ENCODE measurements around the gene CFAP99. TPM values are rescaled to one million over a fixed set of nuclear protein-coding genes. Genes with fewer than 3 reads are reported as not detected.

CFAP99 gene
- total RNA-seq, 1 experiment from 2014 or later = 0.16 TPM

DNA sequence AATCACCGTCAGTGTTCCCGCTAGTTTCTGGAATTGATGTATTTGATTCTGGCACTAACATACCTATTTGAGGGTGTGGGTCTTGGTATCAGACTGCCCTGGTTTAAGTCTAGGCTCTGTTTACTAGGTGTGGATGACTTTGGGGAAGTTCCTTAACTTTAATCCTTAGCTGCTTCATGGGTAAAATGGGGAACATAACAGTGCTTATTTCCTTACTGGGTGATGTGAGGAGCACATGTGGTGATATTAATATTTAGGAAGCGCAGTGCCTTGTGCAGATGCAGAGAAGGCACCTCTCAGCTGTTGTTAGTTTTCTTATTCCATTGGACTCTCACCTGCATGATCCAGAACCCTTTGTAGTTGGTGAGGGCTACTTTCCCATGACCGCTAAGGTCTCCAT is 67.2 kb downstream of the CFAP99 start:
- intact Hi-C loops (cut with micrococcal nuclease) = no loop called here
- DNase-seq (ENCODE audit: unreplicated experiment) = no peak
- peaks cover 46% of the 10 kb centered on the region for H3K4me1 Mint-ChIP-seq (ENCODE audit: insufficient read depth, unreplicated experiment)
- H3K27ac Mint-ChIP-seq (ENCODE audit: low read depth, unreplicated experiment) = peak overlapping the region; percentile 22
- ChIA-PET POLR2A (interaction anchor here (1.2 to 2.5 kb wide), 3 partner anchors 10 to 18 kb away, joined by 5 to 12 read pairs (median 11); partner anchors contain the start of gene RNF4), CTCF (no interaction called here)
- no TSS peak for BruUV-seq (replicated peaks)
- H3K9me3 Mint-ChIP-seq (ENCODE audit: unreplicated experiment) = no peaks in the 10 kb centered on the region
- H3K36me3 Mint-ChIP-seq (ENCODE audit: insufficient read depth, unreplicated experiment) = peaks cover 14% of the 10 kb centered on the region
- H3K4me3 Mint-ChIP-seq (ENCODE audit: unreplicated experiment) = no peak overlapping the region
- H3K27me3 Mint-ChIP-seq (ENCODE audit: insufficient read depth, unreplicated experiment) = no peaks in the 10 kb centered on the region
- TF ChIP-seq, protein P1, sequence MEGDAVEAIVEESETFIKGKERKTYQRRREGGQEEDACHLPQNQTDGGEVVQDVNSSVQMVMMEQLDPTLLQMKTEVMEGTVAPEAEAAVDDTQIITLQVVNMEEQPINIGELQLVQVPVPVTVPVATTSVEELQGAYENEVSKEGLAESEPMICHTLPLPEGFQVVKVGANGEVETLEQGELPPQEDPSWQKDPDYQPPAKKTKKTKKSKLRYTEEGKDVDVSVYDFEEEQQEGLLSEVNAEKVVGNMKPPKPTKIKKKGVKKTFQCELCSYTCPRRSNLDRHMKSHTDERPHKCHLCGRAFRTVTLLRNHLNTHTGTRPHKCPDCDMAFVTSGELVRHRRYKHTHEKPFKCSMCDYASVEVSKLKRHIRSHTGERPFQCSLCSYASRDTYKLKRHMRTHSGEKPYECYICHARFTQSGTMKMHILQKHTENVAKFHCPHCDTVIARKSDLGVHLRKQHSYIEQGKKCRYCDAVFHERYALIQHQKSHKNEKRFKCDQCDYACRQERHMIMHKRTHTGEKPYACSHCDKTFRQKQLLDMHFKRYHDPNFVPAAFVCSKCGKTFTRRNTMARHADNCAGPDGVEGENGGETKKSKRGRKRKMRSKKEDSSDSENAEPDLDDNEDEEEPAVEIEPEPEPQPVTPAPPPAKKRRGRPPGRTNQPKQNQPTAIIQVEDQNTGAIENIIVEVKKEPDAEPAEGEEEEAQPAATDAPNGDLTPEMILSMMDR (IDR thresholded peaks at IDR 0.05; ENCODE audit: unreplicated experiment) = no peak

DNA sequence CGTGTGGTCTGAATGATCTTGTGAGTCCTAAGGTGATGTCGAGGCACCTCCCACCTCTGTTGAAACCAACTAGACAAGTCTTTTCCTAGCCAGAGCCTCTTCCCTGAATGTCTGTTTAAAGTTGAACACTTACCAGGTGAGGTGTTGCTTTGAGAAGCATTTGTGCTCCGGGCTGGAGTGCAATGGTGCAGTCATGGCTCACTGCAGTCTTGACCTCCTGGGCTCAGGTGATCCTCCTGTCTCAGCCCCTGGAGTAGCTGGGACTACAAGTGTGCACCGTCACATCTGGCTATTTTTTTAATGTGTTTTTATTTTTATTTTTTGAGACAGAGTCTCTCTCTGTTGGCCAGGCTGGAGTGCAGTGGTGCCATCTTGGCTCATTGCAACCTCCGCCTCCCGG is 68.2 kb downstream of the CFAP99 start:
- Mint-ChIP-seq H3K4me1 (ENCODE audit: insufficient read depth, unreplicated experiment) (peaks cover 39% of the 10 kb centered on the region), H3K27me3 (ENCODE audit: insufficient read depth, unreplicated experiment) (no peaks in the 10 kb centered on the region), H3K36me3 (ENCODE audit: insufficient read depth, unreplicated experiment) (peaks cover 24% of the 10 kb centered on the region), H3K27ac (ENCODE audit: low read depth, unreplicated experiment) (no peak overlapping the region), H3K9me3 (ENCODE audit: unreplicated experiment) (no peaks in the 10 kb centered on the region), H3K4me3 (ENCODE audit: unreplicated experiment) (no peak overlapping the region)
- CTCF ChIA-PET = interaction anchor here (1.0 kb wide), 1 partner anchor 16 kb away, joined by 3 read pairs; no protein-coding TSS in a partner anchor
- no TSS peak for BruUV-seq (replicated peaks)
- POLR2A ChIA-PET = interaction anchor here (1.4 to 2.5 kb wide), 4 partner anchors 9 to 49 kb away, joined by 4 to 12 read pairs (median 8); partner anchors contain the start of genes FAM193A and RNF4
- intact Hi-C loops (cut with micrococcal nuclease) = no loop called here
- no peak for DNase-seq (ENCODE audit: unreplicated experiment)
- TF ChIP-seq, protein P1 (IDR thresholded peaks at IDR 0.05; ENCODE audit: unreplicated experiment) = no peak

DNA sequence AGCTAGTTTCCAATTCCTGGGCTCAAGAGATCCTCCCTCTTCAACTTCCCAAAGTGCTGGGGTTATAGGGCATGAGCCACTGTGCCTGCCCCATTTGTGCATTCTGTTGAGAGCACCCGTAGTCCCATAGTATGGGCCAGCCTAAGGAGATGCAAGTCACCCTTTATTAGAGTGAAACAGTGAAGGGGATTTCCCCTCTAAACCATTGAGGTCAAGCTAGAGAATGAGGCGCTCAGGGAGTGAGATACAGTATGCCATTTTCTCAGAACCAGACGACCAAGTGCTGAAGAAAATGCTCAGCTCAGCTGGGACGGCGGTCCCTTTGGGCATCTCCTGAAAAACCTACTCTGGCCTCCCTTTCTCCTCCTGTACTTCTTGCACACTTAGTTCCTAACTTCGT is 68.9 kb downstream of the CFAP99 start:
- Mint-ChIP-seq H3K27me3 (ENCODE audit: insufficient read depth, unreplicated experiment) (no peaks in the 10 kb centered on the region), H3K4me3 (ENCODE audit: unreplicated experiment) (no peak overlapping the region), H3K4me1 (ENCODE audit: insufficient read depth, unreplicated experiment) (peaks cover 39% of the 10 kb centered on the region), H3K9me3 (ENCODE audit: unreplicated experiment) (no peaks in the 10 kb centered on the region), H3K36me3 (ENCODE audit: insufficient read depth, unreplicated experiment) (peaks cover 30% of the 10 kb centered on the region), H3K27ac (ENCODE audit: low read depth, unreplicated experiment) (no peak overlapping the region)
- ChIA-PET CTCF (interaction anchor here (1.0 to 1.1 kb wide), 2 partner anchors 11 to 15 kb away, joined by 3 to 4 read pairs; no protein-coding TSS in a partner anchor), POLR2A (interaction anchor here (0.7 to 2.5 kb wide), 4 partner anchors 9 to 49 kb away, joined by 3 to 11 read pairs (median 4); partner anchors contain the start of genes FAM193A and RNF4)
- TF ChIP-seq, protein P1 (IDR thresholded peaks at IDR 0.05; ENCODE audit: unreplicated experiment) = no peak
- intact Hi-C loops (cut with micrococcal nuclease) = no loop called here
- no peak for DNase-seq (ENCODE audit: unreplicated experiment)
- BruUV-seq (replicated peaks) = no TSS peak

DNA sequence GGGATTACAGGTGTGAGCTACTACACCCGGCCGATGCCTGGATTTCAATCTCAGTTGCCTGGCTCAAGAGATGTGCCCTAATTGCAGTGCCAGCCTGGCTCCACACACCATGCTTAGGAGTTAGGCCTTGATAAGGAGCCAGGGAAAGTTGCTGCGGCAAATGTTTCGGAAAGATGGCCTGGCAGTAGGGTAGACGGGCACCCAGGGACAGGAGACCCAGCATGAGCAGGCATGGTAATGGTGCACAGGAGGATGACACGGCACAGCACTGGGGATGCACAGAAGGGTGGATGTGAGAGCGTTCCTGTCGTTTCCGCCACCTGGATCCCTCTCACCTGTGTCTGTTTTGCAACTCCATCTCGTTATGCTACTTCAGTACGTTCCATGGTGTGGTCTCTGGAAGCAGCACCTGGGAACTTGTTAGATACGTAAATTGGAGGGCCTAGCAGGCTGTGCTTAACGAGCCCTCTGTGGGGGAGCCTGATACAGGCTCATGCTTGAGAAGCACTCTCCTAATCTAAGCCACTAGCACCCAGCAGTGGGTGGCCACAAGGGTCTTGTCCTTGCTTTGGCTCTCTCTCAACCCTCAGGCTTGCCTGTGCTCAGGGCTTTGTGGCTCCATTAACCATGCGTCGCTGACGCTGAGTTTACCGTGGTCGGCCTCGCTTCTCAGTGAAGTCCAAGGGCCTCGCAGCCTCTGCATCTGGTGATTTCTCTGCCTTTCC is 70.5 kb downstream of the CFAP99 start:
- intact Hi-C loops (cut with micrococcal nuclease) = no loop called here
- peaks cover 46% of the 10 kb centered on the region for H3K36me3 Mint-ChIP-seq (ENCODE audit: insufficient read depth, unreplicated experiment)
- no TSS peak for BruUV-seq (replicated peaks)
- POLR2A ChIA-PET = interaction anchor here (1.4 to 2.4 kb wide), 2 partner anchors 20 to 48 kb away, joined by 4 to 11 read pairs; partner anchors contain the start of gene RNF4
- CTCF ChIA-PET = interaction anchor here (2.2 kb wide), 1 partner anchor 13 kb away, joined by 6 read pairs; no protein-coding TSS in a partner anchor
- DNase-seq (ENCODE audit: unreplicated experiment) = no peak
- peak overlapping the region; percentile 91 for H3K27ac Mint-ChIP-seq (ENCODE audit: low read depth, unreplicated experiment)
- no peak overlapping the region for H3K4me3 Mint-ChIP-seq (ENCODE audit: unreplicated experiment)
- peaks cover 39% of the 10 kb centered on the region for H3K4me1 Mint-ChIP-seq (ENCODE audit: insufficient read depth, unreplicated experiment)
- no peaks in the 10 kb centered on the region for H3K27me3 Mint-ChIP-seq (ENCODE audit: insufficient read depth, unreplicated experiment)
- H3K9me3 Mint-ChIP-seq (ENCODE audit: unreplicated experiment) = no peaks in the 10 kb centered on the region
- TF ChIP-seq, protein P1 (IDR thresholded peaks at IDR 0.05; ENCODE audit: unreplicated experiment) = no peak

Measured in MCF 10A (cell line).